ENCODE results near the gene AKTIP.

The AKTIP gene

DNA sequence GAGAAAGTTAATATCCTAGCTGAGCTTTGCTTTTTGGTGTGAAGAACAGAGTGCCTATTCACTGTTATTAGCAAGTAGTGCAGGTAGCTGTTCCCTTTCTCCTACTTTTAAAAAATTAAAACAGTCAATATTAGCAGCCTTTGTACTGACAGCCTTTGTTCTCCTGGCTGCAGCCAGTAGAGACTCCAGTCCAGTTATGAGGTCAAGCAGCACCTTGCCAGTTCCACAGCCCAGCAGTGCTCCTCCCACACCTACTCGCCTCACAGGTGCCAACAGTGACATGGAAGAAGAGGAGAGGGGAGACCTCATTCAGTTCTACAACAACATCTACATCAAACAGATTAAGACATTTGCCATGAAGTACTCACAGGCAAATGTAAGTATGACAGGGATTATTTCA is 22.6 kb downstream of the AKTIP start:
- DNase-seq (ENCODE audit: low spot score): no peak

DNA sequence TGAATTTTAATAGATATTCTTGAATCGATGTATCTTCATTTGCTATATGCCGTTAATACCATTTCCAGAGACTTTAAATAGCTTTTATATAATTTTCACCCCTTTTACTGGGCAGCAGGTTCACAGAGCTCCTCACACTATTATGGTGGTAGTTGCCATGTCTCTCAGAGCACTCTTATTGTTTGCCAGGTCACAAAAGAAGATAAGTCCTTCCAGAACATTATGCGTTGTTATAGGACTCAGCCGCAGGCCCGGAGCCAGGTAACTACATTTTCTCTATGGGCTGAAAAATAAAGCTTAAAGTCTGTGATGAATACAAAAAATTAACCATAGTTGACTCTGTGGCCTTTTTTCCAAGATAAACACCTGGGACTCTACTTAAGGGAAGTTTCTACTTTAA is 24.0 kb downstream of the AKTIP start:
- DNase-seq (ENCODE audit: low spot score): no peak

DNA sequence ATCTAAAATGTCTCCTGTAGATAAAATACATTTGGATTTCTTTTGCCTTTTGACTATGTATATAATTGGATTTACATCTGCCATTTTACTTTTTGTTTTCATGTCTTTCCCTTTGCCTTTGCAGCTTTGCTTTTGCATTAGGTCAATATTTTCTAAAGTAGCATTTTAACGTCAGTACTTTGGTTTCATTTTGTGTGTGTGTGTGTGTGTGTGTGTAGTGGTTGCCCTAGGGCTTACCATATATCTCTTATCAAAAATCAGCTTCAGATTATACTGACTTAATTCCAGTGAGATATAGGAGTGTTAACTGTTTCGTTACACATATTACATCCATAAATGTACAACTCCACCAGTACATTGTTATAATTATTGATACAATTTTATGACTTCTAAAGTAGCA is 26.1 kb downstream of the AKTIP start:
- DNase-seq (ENCODE audit: low spot score): no peak

DNA sequence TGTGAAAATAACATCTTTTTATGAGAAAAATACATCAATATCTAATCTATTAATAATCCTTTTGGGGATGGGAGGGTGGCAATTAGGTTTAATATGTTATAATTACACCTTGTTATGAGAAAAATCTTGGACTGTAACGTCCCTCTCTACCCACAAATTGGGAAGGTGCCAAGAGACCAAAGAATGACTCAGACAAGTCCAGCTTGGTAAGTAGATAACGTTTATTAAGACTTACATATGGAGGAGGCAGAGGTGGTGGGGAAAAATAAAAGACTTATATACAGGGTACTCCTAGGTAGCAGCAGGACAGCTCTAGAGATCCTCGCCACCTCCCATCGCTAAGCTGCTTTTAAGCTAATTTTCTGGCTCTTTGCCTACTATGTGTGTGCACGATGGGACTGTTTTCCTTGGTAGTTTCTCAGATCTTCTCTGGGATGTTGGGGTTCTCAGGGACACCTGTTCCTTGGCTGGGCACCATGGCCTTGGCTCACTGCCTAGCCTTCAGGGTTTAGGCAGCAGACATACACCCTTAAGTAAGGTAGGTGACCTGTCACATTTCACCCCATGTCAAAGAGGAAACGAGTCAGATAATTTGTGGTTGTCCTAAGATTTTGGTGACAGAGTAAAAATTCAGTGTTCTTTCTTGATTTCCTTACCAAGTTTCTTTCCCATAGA is 37.3 kb downstream of the AKTIP start:
- no peak for DNase-seq (ENCODE audit: low spot score)

DNA sequence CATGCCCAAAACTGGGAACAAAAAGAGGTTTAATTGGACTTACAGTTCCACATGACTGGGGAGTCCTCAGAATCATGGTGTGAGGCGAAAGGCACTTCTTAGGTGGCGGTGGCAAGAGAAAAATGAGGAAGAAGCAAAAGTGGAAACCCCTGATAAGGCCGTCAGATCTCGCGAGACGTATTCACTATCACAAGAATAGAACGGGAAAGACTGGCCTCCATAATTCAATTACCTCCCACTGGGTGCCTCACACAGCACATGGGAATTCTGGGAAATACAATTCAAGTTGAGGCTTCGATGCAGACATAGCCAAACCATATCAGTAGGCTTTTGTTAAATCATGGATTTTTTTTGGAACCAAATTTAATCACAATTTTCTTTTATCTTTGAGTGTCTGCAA is 44.4 kb downstream of the AKTIP start:
- no peak for DNase-seq (ENCODE audit: low spot score)

DNA sequence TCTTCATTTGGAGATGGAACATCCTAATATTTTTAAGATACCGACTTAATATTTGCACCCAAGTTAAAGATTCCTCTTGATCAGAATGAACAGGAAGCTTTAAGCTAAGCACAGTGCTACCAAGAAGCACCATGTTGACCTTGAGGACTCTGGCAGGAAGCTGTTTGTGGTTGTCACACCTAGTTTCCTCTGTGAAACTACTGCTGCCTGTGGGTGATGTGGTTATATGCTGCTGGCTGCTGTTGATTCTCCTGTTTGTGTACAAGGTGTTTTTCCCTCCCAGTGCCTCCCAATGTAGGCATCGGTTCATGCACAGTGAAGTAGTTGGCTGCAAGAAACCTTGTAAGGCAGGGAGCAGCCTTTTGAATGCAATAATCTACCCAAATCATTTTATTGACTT is 45.3 kb downstream of the AKTIP start:
- no peak for DNase-seq (ENCODE audit: low spot score)

DNA sequence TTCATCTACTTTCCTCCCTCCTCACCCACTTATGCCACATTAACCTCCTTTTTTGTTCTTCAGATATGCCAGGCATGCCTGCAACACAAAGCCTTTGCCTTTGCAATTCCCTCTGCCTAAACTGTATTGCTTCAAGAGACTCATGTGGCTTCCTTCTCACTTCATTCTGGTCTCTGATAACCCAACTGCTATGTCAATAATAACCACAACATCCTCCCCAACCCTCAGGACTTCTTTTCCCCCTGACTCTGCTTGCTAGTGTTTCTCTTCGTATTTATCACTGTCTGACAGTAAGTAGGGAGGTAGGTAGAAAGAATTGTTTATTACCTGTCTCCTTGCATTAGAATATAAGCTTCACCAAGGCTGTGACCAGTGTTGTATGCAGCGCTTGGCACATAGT is 46.4 kb downstream of the AKTIP start:
- DNase-seq (ENCODE audit: low spot score): no peak

DNA sequence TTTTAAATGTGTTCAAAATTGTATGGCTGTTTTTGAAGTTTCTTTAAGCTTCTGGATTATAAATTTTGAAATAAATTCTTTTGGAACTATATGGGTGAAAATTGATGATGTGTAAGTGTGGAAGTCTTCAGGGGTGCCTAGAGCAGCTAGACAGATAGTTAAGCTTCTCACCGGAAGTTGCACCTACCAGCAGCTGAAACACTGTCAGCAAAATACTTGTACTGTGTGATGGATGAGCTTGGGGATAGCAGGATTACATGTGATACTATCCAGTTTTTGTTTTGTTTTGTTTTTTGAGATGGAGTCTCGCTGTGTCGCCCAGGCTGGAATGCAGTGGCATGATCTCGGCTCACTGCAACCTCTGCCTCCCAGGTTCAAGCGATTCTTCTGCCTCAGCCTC is 49.1 kb downstream of the AKTIP start:
- no peak for DNase-seq (ENCODE audit: low spot score)

DNA sequence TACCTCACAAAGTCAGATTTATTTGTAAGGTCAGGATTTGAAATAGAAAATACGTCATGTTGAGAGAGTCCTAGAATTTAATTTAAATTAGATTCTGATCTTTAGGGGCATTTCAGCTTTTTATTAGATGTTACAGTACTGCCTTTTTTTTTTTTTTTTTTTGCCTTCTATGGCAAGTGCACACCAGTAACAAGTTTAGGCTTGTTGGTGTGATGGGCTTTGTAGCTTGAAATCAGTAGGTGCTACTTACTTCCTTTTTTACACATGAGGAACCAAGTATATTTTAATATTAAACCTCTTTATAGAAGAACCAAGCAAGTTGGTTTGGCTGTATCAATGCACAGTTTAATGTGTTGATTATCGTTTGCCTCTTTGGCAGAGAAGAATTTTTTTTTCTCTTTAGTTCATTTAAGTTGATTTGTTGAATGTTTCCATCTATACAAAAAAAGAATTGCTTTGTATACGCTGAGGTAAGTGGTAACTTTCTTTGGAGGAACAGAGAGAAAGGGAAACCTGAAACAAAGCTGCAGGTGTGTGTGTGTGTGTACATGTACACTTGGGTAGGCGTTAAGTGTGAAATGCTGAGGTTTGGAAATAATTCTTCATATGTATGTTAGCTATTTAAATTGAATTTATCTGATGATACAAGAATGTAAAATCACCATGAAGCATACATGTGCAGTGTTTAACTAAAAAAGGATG is 53.0 kb downstream of the AKTIP start:
- no peak for DNase-seq (ENCODE audit: low spot score)

DNA sequence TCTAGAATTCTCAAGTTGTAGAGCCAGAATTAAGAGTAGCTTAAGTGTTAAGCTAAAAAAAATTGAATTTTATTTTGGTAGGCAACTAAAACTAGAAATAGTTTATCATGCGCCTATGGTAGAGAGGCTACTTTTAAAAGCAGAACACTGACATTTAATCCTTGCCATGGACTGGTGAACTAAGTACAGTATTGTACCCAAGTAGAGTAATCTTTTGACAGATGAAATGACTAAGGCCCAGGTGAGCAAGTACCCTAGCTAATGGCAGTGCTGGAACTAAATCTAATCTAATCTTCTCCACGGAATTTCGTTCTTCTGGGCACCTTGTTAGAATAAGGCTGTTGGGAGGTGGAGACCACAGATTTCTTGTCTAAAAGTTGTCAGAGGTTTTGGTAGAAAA is 56.9 kb downstream of the AKTIP start:
- DNase-seq (ENCODE audit: low spot score): no peak

DNA sequence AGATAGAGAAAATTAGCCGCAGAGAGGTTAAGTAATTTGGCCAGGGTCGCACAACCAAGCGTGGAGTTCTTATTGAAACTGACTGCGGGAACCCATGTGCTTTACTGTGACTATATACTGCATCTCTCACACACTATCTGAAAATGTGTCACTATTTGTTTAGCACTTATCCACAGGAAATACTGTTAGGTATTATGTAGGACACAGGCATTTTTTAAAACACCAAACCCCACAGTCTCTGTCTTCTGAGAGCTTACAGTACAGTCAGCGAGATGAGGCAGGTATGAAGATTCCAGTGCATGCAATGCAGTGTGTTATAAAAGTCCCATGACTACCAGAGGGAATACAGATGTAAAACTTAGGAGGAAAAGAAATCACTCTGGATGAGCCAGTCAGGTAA is 57.5 kb downstream of the AKTIP start:
- DNase-seq (ENCODE audit: low spot score): no peak

Data from globus pallidus (tissue), 1 donor.